Measurements from ENCODE around the gene PPP1R7.

The PPP1R7 gene

GRCh38 chr2:241227594-241227993, 77.3 kb downstream of the PPP1R7 start:
- DNase-seq: no peak

DNA sequence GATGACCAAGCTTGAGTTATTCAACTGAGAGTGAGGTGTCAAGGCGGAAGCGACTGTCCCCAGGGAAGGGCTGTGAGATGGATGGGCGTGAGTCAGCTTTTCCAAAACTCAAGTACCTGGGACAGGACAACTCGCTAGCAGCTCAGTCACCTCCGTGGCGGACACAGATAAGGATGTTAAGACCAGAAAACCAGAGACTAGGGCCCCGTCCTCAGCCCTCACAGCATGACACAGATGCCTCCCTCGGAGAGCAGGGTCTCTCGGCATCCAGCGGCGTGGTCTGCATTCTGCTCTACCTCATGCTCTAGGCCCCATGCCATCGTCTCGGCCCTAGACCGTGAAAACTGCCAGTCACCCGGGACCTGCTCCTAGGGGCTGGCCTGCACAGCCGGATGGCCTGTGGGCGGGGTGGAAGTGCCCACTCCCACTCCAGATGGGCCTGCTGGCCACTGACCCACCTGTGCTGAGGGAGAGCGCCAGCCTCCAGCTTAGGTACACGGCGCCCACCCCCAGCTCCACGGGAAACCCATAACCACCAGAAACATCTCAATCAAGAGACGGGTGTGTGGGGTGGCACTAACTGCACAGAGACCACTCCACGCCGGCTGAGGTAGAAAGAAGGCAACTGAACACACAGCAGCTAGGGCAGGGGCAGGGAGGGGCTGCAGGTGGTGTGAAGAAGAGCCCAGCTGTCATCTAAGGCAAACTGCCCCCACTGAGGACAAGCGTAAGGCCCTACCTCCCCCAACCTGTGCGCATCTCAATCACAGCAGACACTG, 78.0 kb downstream of the PPP1R7 start:
- no peak for DNase-seq

- no peak for DNase-seq
Measured at GRCh38 chr2:241228860-241229516, 78.7 kb downstream of the PPP1R7 start.

DNA sequence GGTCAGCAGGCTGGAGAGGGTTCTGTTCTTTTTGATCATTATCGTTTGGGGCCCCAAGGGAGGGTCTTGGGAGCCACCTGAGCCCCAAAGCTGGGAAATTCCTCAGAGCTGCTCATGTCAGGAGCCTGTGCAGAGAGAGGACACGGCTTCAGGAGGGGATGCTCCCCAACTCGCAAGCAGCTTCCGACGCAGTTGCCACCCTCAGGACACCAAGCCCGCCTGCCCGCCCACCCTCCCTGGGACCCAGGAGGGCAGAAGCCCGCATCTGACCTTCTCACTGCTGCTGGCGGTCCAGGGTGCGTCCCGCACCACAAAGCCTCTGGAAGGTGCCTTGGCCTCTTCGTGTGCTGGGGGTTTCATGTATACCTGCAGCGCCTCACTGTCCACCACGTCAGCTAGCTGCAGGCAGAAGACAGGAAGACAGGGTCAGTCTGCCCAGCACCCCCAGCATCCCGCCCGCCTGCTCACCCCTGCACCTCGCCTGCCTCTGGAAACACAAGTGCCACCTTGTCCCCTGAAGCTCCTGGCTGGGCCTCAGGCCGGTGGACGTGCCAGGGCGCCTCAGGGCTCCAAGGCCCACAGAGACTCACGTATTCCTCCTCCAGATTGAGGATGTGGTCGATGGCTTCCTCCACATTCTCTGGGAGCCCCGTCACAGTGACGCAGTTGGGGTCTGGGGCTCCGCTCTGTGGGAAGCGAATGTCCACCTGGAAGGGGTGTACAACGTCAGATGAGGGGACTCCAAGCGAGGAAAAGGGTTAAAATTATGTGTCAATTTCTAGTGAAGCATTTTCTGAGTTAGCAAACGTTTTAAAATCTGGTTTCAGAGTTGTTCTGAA, 79.5 kb downstream of the PPP1R7 start:
- no peak for DNase-seq

- DNase-seq: no peak
Measured at GRCh38 chr2:241230435-241230834, 80.2 kb downstream of the PPP1R7 start.

DNA sequence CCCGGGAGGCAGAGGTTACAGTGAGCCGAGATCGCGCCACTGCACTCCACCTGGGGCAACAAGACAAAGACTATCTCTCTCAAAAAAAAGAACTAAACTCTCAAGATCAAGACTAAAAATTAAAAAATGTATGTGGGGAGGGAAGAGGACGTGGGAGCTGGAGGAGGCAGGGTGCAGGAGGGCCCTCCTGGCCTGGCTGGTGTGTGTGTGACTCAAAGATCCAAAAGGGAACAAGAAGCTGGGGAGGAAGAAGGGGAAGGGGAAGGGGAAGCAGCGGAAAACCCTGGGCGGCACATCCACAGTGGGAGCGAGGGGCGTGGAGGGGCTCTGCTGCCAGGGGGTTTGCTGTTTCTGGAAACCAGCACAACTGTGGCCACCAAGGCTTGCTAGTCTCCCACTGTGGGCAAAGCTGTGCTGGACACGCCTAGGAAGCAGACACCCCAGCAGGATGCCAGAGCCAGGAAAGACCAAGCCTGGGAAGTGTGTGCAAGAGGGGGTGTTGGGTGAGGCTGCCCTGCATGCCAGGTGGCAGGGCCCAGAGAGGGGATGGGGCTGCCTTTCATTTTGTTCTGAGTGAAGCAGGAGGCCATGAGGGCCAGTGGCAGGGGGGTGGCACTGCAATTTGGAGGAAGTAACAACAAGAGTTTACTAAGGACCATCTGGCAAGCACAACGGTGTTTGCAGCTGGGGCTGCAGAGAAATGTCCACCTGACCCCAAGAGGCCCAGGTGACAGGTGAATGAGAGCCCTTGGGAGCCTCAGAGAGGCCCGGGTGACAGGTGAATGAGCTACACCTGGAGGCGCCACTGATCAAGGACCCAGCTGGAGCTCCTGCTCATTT, 82.7 kb downstream of the PPP1R7 start:
- DNase-seq: no peak

All from amygdala (tissue), 56 donors.